Activated naive CD8-positive, alpha-beta T cell treated with anti-CD3 and anti-CD28 coated beads, Interleukin-2, amount 10 ng/mL, durations not matched to agents 7 days and 5 days (primary cell): Measurements from ENCODE around the gene CHCHD6. TPM values are rescaled to one million over a fixed set of nuclear protein-coding genes. Genes with fewer than 3 reads are reported as not detected.

ENCODE experiments used
- ATAC-seq: fragments of 150-1000 bp; cut with Tn5 transposase; one replicate; pipeline ENCODE4 v1.10.0; 2021; ENCODE audit warnings: low read depth, moderate library complexity
- POLR2A ChIA-PET: fragments of 350-600 bp; sonication (Branson Sonifier 250); formaldehyde crosslinking; loops from one replicate; lab custom pipeline; 2021; ENCODE audit warnings: antibody characterized with exemption; lab: Charles Lee
- DNase-seq: peaks from one replicate; pipeline ENCODE4 v3.0.0; 2021
- H3K27ac Mint-ChIP-seq: one replicate; pipeline ENCODE4 v1.8.0; 2022; ENCODE audit warnings: mild to moderate bottlenecking, mixed read lengths
- H3K27me3 Mint-ChIP-seq: one replicate; pipeline ENCODE4 v1.8.0; 2022; ENCODE audit warnings: mild to moderate bottlenecking, moderate library complexity, mixed read lengths
- H3K36me3 Mint-ChIP-seq: one replicate; pipeline ENCODE4 v1.8.0; 2021; ENCODE audit warnings: mild to moderate bottlenecking, mixed read lengths
- H3K4me1 Mint-ChIP-seq: one replicate; pipeline ENCODE4 v1.8.0; 2021; ENCODE audit warnings: mixed read lengths
- H3K4me3 Mint-ChIP-seq: one replicate; pipeline ENCODE4 v1.8.0; 2022; ENCODE audit warnings: mild to moderate bottlenecking, moderate library complexity, mixed read lengths
- H3K9me3 Mint-ChIP-seq: one replicate; pipeline ENCODE4 v1.8.0; 2021; ENCODE audit warnings: mixed read lengths
- total RNA-seq, 2 experiments: library from RNA; stranded (reverse); gene quantifications; one replicate each; pipeline ENCODE4 v1.2.3, GENCODE V29; 2021

The CHCHD6 gene
- total RNA-seq, 2 experiments from 2014 or later, result 5.6 to 7.8 TPM

DNA sequence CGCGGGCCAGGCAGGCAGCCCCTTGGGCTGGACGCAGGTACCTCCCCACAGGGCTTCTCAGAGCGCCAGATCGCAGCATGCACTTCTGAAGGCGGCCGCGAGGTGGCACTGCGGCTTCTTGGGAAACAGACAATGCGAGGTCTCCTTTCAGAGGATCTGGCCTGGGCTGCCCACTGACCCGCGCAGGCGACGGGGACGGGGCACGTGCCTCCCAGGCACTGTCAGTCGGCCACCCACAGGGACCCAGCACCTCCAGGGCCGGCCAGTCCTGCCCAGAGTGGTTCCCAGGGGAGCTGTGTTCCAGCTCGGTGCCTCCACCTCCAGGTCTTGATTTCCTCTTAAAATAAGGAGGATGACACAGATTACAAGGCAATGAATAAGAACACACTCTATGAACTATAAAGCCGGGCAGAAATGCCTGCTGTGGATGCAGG is 24.7 kb upstream of the CHCHD6 start:
- peak overlapping the region; percentile 59 for H3K4me3 Mint-ChIP-seq
- ATAC-seq (peak; percentile 70), DNase-seq (peak; percentile 85)
- no peak overlapping the region for H3K27ac Mint-ChIP-seq
- POLR2A ChIA-PET, result no interaction called here
- H3K9me3 Mint-ChIP-seq, result peaks cover 3% of the 10 kb centered on the region
- H3K4me1 Mint-ChIP-seq, result peaks cover 3% of the 10 kb centered on the region
- H3K36me3 Mint-ChIP-seq, result no peaks in the 10 kb centered on the region
- H3K27me3 Mint-ChIP-seq, result peaks cover 26% of the 10 kb centered on the region

GRCh38 chr3:126679831-126680666 is 24.0 kb upstream of the CHCHD6 start:
- POLR2A ChIA-PET, result no interaction called here
- Mint-ChIP-seq H3K27me3 (peaks cover 26% of the 10 kb centered on the region), H3K4me1 (peaks cover 3% of the 10 kb centered on the region), H3K9me3 (no peaks in the 10 kb centered on the region), H3K27ac (no peak overlapping the region), H3K4me3 (no peak overlapping the region), H3K36me3 (no peaks in the 10 kb centered on the region)
- no peak for ATAC-seq
- DNase-seq, result no peak

GRCh38 chr3:126680667-126681055 is 23.4 kb upstream of the CHCHD6 start:
- DNase-seq, result no peak
- POLR2A ChIA-PET, result no interaction called here
- Mint-ChIP-seq H3K27ac (no peak overlapping the region), H3K9me3 (no peaks in the 10 kb centered on the region), H3K4me1 (peaks cover 3% of the 10 kb centered on the region), H3K4me3 (no peak overlapping the region), H3K36me3 (no peaks in the 10 kb centered on the region), H3K27me3 (peaks cover 26% of the 10 kb centered on the region)
- ATAC-seq, result no peak

GRCh38 chr3:126682009-126682408 is 22.0 kb upstream of the CHCHD6 start:
- Mint-ChIP-seq H3K36me3 (no peaks in the 10 kb centered on the region), H3K4me1 (peaks cover 3% of the 10 kb centered on the region)
- no peak for DNase-seq

DNA sequence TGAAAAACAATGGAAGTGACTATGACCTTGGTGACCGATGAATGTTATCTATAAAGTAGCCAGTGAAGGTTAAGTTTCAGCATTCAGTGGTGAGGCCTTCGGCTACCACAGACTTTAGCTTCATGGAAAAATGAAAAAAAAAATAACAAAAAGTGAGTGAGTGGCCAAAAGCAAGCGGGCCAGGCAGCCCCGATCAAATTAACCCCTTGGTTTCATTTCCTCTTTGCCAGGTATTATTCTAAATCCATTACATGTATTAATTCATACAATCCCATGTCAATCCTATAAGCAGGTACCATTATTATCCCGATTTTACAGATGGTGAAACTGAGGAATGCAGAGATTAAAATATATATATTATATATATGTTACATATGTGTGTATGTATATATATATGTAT is 21.0 kb upstream of the CHCHD6 start:
- H3K4me3 Mint-ChIP-seq, result no peak overlapping the region
- H3K4me1 Mint-ChIP-seq, result peaks cover 3% of the 10 kb centered on the region
- H3K27me3 Mint-ChIP-seq, result peaks cover 10% of the 10 kb centered on the region
- H3K9me3 Mint-ChIP-seq, result no peaks in the 10 kb centered on the region
- no peak overlapping the region for H3K27ac Mint-ChIP-seq
- POLR2A ChIA-PET, result no interaction called here
- DNase-seq (no peak), ATAC-seq (no peak)
- no peaks in the 10 kb centered on the region for H3K36me3 Mint-ChIP-seq

More at GRCh38 chr3:126682009-126682408, 22.0 kb upstream of the CHCHD6 start:
- Mint-ChIP-seq H3K27me3 (peaks cover 14% of the 10 kb centered on the region), H3K9me3 (no peaks in the 10 kb centered on the region), H3K4me3 (no peak overlapping the region), H3K27ac (no peak overlapping the region)
- POLR2A ChIA-PET, result no interaction called here
- ATAC-seq, result no peak

DNA sequence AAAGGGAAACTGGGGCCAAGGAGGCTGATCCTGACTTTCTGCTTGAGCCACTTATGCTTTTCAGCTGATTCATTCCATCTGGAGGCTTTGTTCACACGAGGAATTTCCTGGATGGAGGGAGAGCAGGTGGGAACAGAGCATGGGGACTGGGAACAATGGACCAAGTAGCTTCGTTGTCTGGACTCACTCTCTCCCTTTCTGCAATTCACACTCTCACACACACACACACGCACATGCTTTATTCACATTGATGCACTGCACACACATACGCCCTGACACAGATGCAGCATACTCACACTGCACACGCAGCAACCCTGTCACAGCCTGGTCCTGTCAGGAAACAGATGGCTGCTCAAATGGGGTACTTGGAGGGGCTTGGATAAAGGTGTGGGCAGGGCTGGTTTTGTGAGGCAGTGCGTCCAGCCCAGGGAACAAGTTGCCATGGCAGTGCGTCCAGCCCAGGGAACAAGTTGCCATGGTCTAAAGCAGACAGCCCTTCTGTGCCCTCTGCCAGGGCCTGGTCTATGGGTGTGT is 19.8 kb upstream of the CHCHD6 start:
- Mint-ChIP-seq H3K27me3 (peaks cover 10% of the 10 kb centered on the region), H3K4me1 (no peaks in the 10 kb centered on the region), H3K27ac (no peak overlapping the region), H3K4me3 (no peak overlapping the region), H3K9me3 (no peaks in the 10 kb centered on the region), H3K36me3 (no peaks in the 10 kb centered on the region)
- POLR2A ChIA-PET, result interaction anchor here (0.6 kb wide), 1 partner anchor 40 kb away, joined by 3 read pairs; no protein-coding TSS in a partner anchor
- no peak for ATAC-seq
- no peak for DNase-seq

DNA sequence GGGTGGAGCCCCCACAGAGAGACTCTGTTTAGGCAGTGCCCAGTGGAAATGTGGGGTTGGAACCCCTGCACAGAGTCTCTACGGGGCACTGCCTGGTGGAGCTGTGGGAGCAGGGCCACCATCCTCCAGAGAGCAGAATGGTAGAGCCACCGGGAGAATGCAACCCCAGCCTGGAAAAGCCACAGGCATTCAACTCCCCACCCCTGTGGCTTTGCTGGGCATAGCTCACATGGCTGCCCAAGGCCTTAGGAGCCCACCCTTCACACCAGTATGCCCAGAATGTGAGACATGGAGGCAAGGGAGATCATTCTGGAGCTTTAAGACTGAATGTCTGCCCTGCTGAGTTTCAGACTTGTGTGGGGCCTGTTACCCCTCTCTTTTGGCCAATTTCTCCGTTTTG is 19.0 kb upstream of the CHCHD6 start:
- Mint-ChIP-seq H3K27ac (no peak overlapping the region), H3K4me3 (no peak overlapping the region), H3K4me1 (no peaks in the 10 kb centered on the region), H3K9me3 (no peaks in the 10 kb centered on the region), H3K27me3 (peaks cover 13% of the 10 kb centered on the region), H3K36me3 (no peaks in the 10 kb centered on the region)
- POLR2A ChIA-PET, result interaction anchor here (0.6 kb wide), 1 partner anchor 604 kb away, joined by 3 read pairs; no protein-coding TSS in a partner anchor
- DNase-seq (no peak), ATAC-seq (no peak)

GRCh38 chr3:126685493-126685892 is 18.5 kb upstream of the CHCHD6 start:
- DNase-seq (no peak), ATAC-seq (no peak)
- Mint-ChIP-seq H3K4me1 (no peaks in the 10 kb centered on the region), H3K27me3 (peaks cover 18% of the 10 kb centered on the region), H3K4me3 (no peak overlapping the region), H3K9me3 (no peaks in the 10 kb centered on the region), H3K36me3 (no peaks in the 10 kb centered on the region), H3K27ac (no peak overlapping the region)
- POLR2A ChIA-PET, result interaction anchor here (0.6 kb wide), 1 partner anchor 604 kb away, joined by 3 read pairs; no protein-coding TSS in a partner anchor

DNA sequence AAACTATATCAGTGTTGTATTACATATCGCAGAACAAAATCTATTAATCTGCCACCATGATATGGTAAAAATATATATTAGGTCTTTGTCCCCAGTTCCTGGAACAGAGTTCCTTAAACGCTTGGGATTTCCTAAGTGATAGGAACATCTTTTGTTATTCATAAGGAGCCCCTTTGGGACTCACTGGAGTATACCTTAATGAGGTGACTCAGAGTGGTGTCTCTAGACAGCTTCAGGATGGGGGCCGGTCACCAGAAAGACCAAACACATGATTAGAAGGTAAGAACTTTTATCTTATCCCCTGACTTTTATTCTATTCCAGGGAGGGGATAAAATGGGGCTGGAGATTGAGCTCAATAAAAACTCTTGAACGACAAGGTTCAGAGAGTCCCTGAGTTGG is 12.3 kb upstream of the CHCHD6 start:
- POLR2A ChIA-PET, result no interaction called here
- no peaks in the 10 kb centered on the region for H3K36me3 Mint-ChIP-seq
- no peak overlapping the region for H3K4me3 Mint-ChIP-seq
- ATAC-seq (no peak), DNase-seq (no peak)
- no peak overlapping the region for H3K27ac Mint-ChIP-seq
- H3K4me1 Mint-ChIP-seq, result no peaks in the 10 kb centered on the region
- no peaks in the 10 kb centered on the region for H3K9me3 Mint-ChIP-seq
- H3K27me3 Mint-ChIP-seq, result peaks cover 43% of the 10 kb centered on the region

- Mint-ChIP-seq H3K27ac (no peak overlapping the region), H3K36me3 (no peaks in the 10 kb centered on the region), H3K4me3 (no peak overlapping the region), H3K4me1 (no peaks in the 10 kb centered on the region), H3K9me3 (no peaks in the 10 kb centered on the region), H3K27me3 (peaks cover 45% of the 10 kb centered on the region)
- no peak for DNase-seq
- no peak for ATAC-seq
- POLR2A ChIA-PET, result no interaction called here
These were observed 11.2 kb upstream of the CHCHD6 start for GRCh38 chr3:126692858-126693257.

GRCh38 chr3:126693921-126694320 is 10.1 kb upstream of the CHCHD6 start:
- no peak for DNase-seq
- no peak overlapping the region for H3K4me3 Mint-ChIP-seq
- POLR2A ChIA-PET, result no interaction called here
- H3K27ac Mint-ChIP-seq, result no peak overlapping the region
- no peaks in the 10 kb centered on the region for H3K4me1 Mint-ChIP-seq
- H3K27me3 Mint-ChIP-seq, result peaks cover 44% of the 10 kb centered on the region
- no peaks in the 10 kb centered on the region for H3K36me3 Mint-ChIP-seq
- H3K9me3 Mint-ChIP-seq, result no peaks in the 10 kb centered on the region
- no peak for ATAC-seq

- no peaks in the 10 kb centered on the region for H3K36me3 Mint-ChIP-seq
These were observed 7.3 kb upstream of the CHCHD6 start for GRCh38 chr3:126696701-126697267.

DNA sequence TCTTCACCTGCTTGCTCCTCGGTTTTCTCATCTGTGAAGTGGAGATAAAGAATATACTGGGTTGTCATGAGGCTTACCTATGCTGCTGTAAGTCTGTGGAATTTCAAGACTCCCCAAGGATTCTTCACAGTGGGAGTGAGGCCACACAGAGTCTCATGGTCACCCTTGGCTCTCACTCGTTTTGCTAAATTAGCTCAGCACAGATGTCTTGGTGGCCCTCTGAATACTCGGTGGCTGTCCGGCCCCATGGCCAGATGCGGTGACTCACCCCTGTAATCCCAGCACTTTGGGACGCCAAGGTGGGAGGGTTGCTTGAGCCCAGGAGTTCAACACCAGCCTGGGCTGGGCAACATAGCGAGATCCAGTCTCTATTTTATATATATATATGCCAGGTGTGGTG is 5.0 kb upstream of the CHCHD6 start:
- Mint-ChIP-seq H3K27me3 (peaks cover 59% of the 10 kb centered on the region), H3K9me3 (no peaks in the 10 kb centered on the region), H3K4me3 (no peak overlapping the region), H3K27ac (no peak overlapping the region), H3K36me3 (no peaks in the 10 kb centered on the region), H3K4me1 (peaks cover 9% of the 10 kb centered on the region)
- ATAC-seq, result no peak
- POLR2A ChIA-PET, result no interaction called here
- no peak for DNase-seq

More at GRCh38 chr3:126696701-126697267, 7.3 kb upstream of the CHCHD6 start:
- no peaks in the 10 kb centered on the region for H3K9me3 Mint-ChIP-seq
- no peaks in the 10 kb centered on the region for H3K4me1 Mint-ChIP-seq
- no peak overlapping the region for H3K27ac Mint-ChIP-seq
- H3K4me3 Mint-ChIP-seq, result no peak overlapping the region
- no peak for DNase-seq
- POLR2A ChIA-PET, result no interaction called here
- peaks cover 48% of the 10 kb centered on the region for H3K27me3 Mint-ChIP-seq
- ATAC-seq, result no peak
